ENCODE measurements around the gene MAGI1.

GRCh38 chr3:65856907-65857306 is 181.8 kb downstream of the MAGI1 start:
- TF ChIP-seq CTCF (IDR thresholded peaks at IDR 0.05) (no peak), EZH2 (IDR thresholded peaks at IDR 0.05; ENCODE audit: borderline replicate concordance, insufficient read depth, low read depth, low read length, poor library complexity, severe bottlenecking) (no peak)
